Myocyte (in vitro differentiated cells): ENCODE results near the gene PCDHA2. TPM values are rescaled to one million over a fixed set of nuclear protein-coding genes. Genes with fewer than 3 reads are reported as not detected.

Source experiments
- total RNA-seq: library from RNA; depleted of rRNA; stranded (reverse); fragments of >200 nt; gene quantifications from 2 replicates; pipeline ENCODE4 v1.2.3, GENCODE V29; 2014

Gene PCDHA2
- total RNA-seq, 1 donor from 2014 or later, result not detected

Other genes with a start within 250 kb of the PCDHA2 start
- not detected in 2 replicates for gene EIF4EBP3, start 247.2 kb upstream of the PCDHA2 start, total RNA-seq
- 38.5 and 44.9 TPM in 2 replicates for gene SRA1, start 237.4 kb upstream of the PCDHA2 start, total RNA-seq
- gene APBB3, start 230.3 kb upstream of the PCDHA2 start, total RNA-seq, result 22.9 and 23.2 TPM in 2 replicates
- 40.0 and 40.5 TPM in 2 replicates for gene SLC35A4, start 230.0 kb upstream of the PCDHA2 start, total RNA-seq
- gene CD14, start 161.7 kb upstream of the PCDHA2 start, total RNA-seq, result 0.21 and 0.64 TPM in 2 replicates
- 5.3 and 8.1 TPM in 2 replicates for gene TMCO6, start 155.4 kb upstream of the PCDHA2 start, total RNA-seq
- 46.7 and 51.4 TPM in 2 replicates for gene NDUFA2, start 147.2 kb upstream of the PCDHA2 start, total RNA-seq
- gene IK, start 147.0 kb upstream of the PCDHA2 start, total RNA-seq, result 105 and 121 TPM in 2 replicates
- 20.5 and 20.6 TPM in 2 replicates for gene WDR55, start 129.9 kb upstream of the PCDHA2 start, total RNA-seq
- 0.52 and 1.0 TPM in 2 replicates for gene DND1, start 121.3 kb upstream of the PCDHA2 start, total RNA-seq
- 49.4 and 52.5 TPM in 2 replicates for gene HARS1, start 103.5 kb upstream of the PCDHA2 start, total RNA-seq
- gene HARS2, start 103.4 kb upstream of the PCDHA2 start, total RNA-seq, result 24.4 and 30.9 TPM in 2 replicates
- 46.7 and 61.3 TPM in 2 replicates for gene ZMAT2, start 94.4 kb upstream of the PCDHA2 start, total RNA-seq
- gene PCDHA1, start 8.7 kb upstream of the PCDHA2 start, total RNA-seq, result 0.10 TPM in 1 of 2 replicates, not detected in the other
- gene PCDHA3, start 6.2 kb downstream of the PCDHA2 start, total RNA-seq, result 0.16 TPM in 2 replicates
- 1.2 and 1.4 TPM in 2 replicates for gene PCDHA4, start 12.2 kb downstream of the PCDHA2 start, total RNA-seq
- gene PCDHA5, start 26.8 kb downstream of the PCDHA2 start, total RNA-seq, result 0.03 and 0.05 TPM in 2 replicates
- 0.11 TPM in 1 of 2 replicates, not detected in the other for gene PCDHA6, start 33.1 kb downstream of the PCDHA2 start, total RNA-seq
- 0.36 and 0.48 TPM in 2 replicates for gene PCDHA7, start 39.4 kb downstream of the PCDHA2 start, total RNA-seq
- gene PCDHA8, start 46.3 kb downstream of the PCDHA2 start, total RNA-seq, result not detected in 2 replicates
- gene PCDHA9, start 53.5 kb downstream of the PCDHA2 start, total RNA-seq, result under 0.01 and 0.03 TPM in 2 replicates
- gene PCDHA10, start 61.0 kb downstream of the PCDHA2 start, total RNA-seq, result 0.03 and 0.05 TPM in 2 replicates
- gene PCDHA11, start 74.1 kb downstream of the PCDHA2 start, total RNA-seq, result 0.13 and 0.26 TPM in 2 replicates
- 0.03 and 0.16 TPM in 2 replicates for gene PCDHA12, start 80.5 kb downstream of the PCDHA2 start, total RNA-seq
- gene PCDHA13, start 87.3 kb downstream of the PCDHA2 start, total RNA-seq, result 0.05 TPM in 1 of 2 replicates, not detected in the other
- 0.05 and 0.10 TPM in 2 replicates for gene PCDHAC1, start 131.4 kb downstream of the PCDHA2 start, total RNA-seq
- gene PCDHAC2, start 171.6 kb downstream of the PCDHA2 start, total RNA-seq, result 0.05 and 0.10 TPM in 2 replicates